ENCODE data around the gene FAM186B. TPM values are rescaled to one million over a fixed set of nuclear protein-coding genes. Genes with fewer than 3 reads are reported as not detected.

FAM186B gene
- total RNA-seq, 1 donor from 2014 or later = not detected

DNA sequence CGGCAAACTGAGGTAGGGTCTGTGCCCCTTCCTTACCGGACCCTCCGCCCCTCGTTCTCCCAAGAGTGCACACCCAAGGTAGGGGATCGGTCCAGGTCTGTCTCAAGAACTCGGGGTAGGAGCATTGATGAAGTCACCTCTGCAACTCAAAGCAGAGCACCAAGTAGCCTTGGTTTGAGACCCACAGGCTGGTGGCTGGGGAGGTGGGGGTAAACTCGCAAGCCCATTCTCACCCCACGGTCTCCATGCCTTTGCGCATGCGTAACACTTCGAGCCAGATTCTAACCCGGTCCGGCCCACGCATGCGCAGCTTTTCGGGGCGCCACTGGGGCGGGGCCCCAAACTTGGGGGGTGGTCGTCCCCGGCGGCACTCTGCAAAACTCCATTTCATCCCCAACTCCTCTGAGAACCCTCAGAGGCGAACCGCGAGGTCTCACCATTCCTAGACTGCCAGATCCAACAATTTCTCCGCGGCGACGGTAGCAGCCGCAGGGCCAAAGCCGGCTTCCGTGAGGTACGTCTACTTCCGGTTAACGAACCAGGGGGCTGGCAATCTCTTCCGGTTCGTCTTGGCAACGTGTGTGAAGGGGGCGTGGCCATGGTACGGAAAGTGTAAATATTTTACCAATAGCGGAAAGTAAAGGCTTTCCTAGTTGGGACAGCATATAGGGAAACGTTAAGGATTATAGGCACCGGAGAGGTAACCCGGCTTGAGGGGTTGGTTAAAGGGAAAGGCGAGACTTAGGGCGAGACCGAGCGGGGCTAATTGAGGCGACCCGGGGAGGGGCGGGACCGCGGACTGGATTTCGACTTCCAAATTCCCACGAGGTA is 37.6 kb downstream of the FAM186B start, which contains the start of gene MCRS1:
Gene MCRS1 (minus strand): TSS at position 532 of the 831 bp plus-strand sequence. CDS start 1,411 bp downstream, outside the sequence.
- peak; percentile 54 for DNase-seq

DNA sequence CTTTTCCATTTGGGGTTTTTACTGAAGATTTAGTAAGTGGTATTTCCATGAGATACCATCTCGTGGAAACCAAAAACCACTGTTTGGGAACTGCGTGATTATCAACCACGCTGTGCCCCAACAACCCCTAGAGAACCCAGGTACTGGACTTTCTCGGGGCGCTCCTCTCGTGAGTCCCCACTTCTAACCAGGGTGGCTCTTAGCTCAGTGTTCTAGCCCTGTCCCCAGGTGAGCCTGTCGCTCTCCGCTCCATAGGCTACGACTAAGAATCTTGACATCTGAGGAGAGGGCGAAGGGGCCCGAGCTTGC is 38.2 kb downstream of the FAM186B start:
- no peak for DNase-seq

DNA sequence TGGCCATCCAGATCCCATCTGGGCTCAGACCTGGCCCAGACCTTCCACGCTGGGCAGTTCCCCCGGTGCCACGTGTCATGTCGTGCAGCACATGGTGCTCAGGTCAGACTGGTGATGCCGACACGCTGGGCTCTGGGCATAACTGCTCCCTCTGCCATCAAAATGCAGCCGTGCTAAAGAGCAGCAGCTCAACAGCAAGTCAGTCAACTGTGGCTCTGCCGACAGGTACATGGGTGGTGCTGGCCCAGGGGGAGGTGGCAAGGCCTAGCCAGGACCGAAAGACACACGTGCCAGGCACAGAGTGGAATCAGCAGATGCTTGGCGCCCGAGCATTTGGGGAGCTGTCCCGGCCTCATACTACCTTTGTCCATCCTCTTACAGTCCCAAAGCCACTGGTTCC is 39.1 kb downstream of the FAM186B start:
- DNase-seq = no peak

DNA sequence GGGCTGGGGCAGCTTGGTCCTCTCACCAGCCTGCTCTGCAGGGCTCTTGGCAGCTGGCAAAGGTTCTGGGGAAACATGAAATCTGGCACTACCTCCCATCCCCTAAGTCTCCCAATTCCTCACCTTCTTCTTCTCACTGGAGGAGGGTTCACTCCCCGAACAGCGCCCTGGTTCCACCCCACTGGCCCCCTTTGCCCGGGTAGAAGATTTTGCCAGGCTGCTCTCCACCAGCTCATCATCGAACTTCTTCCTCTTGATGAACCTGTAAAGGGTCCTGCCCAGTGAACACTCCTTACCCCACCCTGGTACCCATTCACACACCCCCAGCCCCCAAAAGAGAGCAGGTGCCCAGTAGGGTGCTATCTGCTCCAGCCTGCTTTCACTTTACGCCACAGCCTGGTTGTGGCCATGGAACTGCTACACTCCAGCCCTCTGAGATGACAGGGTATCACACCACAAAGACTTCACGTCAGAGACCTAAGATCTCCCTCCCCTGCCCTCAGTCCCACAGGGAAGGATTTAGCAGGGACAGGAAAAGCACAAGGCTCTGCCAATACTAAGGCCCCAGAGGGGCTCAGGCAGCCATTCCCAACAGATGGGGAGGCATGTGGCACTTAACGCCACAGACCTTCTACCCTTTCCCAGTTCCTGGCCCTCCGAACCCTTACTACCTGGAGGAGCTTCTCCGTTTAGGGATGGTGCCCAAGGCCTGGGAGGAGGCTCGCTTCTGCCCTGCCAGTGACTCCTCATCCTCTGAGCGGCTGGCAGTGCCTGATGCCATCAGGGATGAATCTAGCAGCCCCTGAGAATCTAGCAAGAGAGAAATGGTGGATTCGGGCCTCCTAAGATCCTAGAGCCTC is 39.8 kb downstream of the FAM186B start:
- DNase-seq = no peak

DNA sequence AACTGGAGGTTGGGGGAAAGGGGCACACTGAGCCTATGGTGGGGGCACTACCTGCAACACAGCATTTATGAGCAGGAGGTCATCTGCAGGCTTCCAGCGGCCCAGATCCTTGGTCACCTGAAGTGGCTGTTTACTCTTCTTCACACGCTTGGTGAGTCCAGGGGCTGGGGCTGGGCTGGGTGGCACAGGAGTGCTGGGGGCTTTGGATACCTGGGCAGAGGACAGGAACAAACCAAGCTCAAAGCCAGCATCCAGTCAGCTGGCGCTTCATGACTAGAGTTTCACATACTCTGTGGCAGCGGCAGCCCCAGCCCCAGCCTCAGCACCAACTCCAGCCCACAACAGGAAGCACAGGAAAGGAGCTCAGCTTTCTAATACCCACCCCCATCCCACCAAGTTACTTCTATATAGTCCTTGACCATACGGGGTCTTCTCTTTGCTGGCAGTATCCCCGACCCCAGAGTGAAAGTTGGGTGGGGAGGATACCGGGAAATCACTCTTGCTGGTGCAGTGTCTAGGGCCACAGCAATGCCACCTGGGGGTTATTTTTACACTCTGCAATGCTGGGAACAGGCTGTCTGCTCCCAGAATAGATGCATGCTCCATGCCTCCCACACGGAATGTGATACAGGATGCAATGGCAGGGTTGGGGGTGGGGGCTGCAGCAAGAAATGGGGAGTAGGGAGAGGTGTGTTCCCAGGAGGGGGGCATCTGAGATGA is 40.6 kb downstream of the FAM186B start:
- peak; percentile 70 for DNase-seq

DNA sequence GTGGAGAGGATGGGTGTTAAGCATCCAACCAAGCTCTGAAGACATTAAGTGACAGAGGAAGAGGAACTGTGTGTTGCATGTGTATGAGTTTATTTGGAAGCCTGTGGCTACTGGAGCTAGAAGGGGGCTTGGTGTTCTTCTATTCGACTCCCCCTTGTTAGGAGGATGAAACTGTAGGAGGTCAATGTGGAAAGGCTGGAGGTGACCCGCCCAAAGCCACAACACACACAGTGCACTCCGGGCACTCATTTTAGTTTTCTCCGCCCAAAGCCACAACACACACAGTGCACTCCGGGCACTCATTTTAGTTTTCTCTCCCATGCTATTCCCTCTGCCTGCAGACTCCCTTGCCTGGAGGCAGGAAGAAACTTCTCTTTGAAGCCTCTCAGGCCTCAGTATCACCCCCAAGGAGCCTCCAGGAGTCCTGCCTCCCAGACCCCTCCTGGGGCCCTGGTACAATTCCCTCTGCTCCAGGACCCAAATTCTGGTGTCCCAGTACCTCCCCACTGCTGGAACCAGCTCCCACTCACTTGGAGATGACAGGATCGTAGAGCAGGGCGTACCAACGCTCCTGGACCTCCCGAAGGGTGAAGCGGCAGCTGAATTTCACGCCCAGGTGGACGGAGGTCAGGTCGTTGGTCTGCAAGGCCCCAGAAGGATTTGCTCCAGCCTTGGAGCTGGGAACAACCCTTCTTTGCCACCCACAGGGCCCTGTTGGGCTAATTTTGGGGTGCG is 41.3 kb downstream of the FAM186B start:
- no peak for DNase-seq

DNA sequence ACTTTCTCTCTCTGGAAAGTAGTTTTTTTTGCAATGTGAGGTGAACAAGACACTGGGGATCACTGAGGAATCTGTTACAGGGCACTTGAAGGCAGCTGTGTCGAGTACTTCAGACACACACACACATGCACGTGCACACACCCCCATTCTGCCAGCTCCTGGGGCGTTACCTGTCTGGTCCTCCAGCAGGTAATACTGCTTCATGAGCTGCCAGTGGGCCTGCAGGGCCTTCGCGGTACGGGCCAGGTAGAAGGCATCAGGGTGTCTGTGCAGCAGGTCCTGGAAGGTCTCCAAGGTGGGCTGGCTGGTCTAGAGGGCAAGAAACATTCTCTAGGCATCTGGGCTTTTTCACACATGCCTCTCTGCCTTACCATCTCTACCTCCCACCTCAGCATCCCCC is 42.6 kb downstream of the FAM186B start:
- no peak for DNase-seq

DNA sequence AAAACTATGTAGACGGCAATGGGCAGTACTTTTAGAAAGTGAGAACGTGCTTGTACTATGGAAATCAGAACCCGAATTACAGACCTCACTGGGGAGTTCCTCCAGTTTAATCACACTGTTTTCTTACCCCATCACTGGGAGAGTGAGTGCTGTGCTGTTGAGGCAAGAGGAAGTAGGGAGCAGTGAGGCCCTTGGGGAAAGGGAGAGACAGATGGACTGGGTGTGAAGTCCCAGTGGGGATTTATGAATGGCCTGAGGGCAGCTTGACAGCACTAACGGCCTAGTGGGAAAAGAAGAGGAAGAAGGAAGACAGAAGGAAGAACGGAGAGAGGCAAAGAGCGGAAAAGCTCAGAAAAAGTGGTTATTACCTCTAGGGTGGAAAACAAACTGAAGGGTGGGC is 43.2 kb downstream of the FAM186B start:
- no peak for DNase-seq

DNA sequence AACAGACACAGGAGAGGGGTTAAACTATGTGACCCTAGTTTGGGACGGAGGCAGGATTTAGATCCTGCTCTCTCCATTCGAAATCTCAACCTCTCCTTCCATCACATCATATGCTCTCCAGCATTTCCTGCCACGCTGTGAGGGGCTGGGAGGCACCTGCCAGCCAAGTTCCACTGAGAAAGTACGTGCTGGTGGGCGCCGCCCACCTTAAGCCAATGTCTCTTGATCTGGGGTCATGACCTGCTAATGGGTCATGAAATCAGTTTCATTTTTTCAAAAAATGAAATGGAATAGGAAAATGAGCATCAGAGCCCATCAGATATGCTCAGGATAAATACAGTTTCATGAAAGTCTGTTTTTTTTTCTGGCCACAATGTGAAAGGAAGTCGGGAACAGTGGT is 44.7 kb downstream of the FAM186B start:
- DNase-seq = no peak

DNA sequence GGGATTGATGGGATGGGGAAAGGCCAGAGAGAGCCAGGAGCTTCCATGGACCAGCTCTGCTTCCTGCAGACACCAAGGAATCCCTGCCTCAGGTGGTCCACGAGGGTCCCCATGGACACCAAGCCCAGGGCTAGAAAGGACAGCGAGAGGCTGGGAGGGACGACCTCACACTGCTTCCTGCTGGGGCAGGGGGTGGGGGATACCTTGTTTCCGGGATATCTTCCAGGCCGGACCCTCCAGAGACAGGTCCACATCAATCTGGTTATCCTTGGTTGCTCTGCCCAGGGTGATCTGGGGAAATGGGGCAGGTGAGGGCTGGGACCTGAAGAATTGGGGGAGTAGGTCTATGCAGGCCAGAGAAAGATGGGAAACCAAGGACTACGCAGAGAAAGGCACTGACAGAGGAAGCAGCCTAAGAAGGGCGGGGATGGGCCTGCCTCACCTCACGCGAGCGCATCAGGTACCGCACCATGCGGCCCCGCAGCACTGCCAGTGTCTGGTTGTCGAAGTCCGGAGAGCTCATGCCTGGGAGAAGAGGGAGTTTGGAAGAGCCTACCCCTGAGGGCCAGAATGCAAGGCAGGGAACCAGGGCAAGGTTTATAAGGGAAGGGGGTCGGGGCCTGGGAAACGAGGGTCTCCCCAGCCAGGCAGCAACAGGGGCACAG is 46.3 kb downstream of the FAM186B start:
- DNase-seq = no peak

DNA sequence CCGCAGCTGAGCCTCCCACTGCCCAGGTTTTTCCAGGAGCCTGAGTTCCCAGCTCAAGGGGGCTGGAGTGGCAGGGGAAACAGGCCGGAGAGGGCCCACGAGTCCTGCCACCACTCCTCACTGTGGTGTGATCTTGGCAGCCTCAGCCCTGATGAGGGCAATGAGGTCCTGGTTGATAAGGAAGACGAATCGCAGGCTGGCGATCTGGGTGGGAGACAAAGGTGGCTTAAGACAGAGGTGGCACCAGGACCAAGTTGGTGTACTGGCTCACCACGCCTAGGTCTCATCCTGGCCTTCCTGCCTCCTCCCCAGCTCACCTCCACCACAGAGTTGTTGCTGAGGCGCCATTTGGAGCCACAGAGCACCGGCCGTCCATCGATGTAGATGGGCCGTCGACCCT is 46.9 kb downstream of the FAM186B start:
- no peak for DNase-seq

DNA sequence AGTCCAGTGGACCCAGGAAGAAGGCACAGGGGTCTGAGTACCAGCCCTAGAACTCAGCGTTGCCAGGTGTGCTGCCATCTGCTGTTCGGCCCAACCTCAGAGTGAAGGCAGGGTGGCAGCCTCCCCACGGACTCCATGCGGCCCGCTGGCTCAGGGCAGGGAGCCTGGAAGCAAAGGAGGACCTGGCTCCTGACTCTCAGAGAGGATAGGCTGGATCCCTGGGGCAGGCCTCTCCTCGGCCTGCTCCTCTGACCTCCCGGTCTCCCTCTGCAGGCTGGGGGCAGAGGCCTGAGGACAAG is 47.6 kb downstream of the FAM186B start:
- no peak for DNase-seq

DNA sequence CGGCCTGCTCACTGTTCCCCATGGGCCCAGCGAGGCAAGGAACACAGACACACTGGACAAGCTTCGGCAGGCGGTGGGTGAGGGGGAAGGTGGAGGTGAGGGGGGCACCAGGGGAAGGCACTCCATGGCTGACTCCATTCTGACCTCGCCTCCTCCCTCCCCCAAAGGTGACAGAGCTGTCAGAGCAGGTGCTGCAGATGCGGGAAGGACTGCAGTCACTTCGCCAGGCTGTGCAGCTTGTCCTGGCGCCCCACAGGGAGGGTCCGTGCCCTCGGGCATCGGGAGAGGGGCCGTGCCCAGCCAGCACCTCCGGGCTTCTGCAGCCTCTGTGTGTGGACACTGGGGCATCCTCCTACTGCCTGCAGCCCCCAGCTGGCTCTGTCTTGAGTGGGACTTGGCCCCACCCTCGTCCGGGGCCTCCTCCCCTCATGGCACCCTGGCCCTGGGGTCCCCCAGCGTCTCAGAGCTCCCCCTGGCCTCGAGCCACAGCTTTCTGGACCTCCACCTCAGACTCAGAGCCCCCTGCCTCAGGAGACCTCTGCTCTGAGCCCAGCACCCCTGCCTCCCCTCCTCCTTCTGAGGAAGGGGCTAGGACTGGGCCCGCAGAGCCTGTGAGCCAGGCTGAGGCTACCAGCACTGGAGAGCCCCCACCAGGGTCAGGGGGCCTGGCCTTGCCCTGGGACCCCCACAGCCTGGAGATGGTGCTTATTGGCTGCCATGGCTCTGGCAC is 48.1 kb downstream of the FAM186B start:
- no peak for DNase-seq

DNA sequence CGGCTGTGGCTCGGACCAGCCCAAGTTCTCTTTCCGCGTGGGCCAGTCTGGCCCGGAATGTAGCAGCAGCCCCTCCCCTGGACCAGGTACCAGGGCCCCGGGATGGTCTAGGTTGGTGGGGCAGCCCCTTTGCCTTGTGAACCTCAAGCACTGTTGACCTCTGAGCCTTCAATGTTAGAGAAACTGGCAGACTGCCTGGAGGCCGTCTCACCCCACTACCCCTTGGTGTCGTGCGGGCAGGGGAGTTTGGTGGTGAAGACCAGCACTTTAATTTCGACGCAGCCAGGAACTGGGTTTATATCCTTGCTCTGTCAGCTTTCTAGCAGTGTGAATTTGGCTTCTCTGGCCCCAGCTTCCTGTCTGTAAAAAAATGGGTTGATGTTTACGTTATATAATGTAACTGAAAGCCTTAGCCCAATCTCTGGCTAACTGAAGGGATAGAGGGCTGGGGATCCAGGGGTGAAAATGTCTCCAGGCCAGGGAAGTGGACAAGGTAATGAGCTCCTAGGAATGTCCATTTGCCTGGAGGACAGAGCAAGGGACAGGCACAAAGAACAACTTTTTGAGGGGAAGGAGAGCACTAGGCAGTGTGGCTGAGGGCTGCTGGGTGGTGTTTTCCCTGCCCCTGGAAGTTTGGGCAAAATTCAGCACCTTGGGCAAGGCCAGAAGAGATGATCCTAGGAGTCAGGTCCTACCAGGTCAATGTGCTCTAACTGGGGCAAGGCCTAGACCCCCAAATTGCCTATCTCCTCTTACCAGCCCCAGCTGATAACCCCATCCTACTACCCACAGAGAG is 48.9 kb downstream of the FAM186B start:
- DNase-seq = no peak

DNA sequence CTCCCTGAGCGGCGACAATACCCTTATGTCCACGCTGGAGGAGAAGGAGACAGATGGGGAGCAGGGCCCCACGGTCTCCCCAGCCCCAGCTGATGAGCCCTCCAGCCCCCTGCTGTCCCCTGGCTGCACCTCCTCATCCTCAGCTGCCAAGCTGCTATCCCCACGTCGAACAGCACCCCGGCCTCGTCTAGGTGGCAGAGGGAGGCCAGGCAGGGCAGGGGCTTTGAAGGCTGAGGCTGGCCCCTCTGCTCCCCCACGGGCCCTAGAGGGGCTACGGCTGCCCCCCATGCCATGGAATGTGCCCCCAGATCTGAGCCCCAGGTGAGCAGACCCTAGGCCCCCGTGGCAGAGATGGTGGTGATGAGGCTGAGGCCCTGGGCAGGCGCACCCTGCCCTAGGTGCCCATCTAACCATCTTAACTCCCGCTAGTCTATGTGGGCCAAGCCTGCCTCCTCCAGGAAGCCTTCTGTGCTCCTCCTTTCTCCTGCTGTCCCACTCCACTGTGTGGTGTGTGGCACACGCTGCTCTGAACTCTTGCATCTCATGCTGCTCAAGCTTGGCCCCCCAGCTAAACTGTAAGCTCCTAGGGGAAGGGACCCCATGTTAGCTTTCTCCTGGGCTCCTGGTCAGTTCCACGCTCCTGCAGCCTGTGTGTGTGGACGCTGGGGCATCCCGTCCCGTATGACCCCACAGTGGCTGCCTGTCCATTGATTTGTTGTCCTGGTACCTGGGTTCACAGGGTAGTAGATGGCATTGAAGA is 49.6 kb downstream of the FAM186B start:
- no peak for DNase-seq

DNA sequence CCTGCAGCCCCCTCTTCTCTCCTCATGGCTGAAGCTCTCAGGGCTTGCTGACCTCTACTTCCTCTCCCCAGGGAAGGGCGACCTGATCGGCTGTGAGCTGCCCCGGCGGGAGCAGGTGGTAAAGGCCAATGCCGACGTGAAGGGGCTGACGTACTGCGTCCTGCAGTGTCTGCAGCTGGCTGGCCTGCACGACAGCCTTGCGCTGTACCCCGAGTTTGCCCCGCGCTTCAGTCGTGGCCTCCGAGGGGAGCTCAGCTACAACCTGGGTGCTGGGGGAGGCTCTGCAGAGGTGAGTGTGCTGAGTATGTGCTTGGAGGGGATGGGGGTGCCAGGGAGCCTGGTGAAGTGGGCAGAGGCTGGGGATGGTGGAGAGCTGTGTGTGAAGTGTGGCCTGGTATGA is 51.2 kb downstream of the FAM186B start:
- no peak for DNase-seq

DNA sequence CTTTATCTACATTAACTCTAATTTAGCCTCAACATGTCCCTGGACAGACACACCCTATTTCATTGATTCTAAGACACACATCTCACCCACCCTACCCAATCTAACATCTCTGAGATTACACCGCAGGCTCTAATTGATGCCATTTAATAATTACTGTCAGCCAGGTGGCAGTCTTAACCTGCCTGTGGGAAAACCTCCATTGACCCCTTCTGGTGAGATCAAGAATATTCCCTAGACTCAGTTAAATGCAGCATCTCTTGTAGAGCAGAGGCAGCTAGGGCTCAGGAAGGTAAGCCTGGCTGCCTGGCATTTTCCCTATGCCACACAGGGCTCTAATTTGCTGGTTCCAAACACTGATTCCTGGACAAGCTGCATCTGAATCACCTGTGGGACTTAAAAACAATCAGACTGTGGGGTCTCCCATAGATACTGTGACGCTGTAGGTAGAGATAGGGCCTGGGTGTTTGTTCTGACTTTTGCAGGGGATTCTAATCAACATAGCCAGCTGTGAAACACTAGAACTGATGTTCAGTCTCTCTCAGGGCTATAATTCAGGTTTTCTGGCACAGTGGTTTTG is 51.8 kb downstream of the FAM186B start:
- DNase-seq = no peak

DNA sequence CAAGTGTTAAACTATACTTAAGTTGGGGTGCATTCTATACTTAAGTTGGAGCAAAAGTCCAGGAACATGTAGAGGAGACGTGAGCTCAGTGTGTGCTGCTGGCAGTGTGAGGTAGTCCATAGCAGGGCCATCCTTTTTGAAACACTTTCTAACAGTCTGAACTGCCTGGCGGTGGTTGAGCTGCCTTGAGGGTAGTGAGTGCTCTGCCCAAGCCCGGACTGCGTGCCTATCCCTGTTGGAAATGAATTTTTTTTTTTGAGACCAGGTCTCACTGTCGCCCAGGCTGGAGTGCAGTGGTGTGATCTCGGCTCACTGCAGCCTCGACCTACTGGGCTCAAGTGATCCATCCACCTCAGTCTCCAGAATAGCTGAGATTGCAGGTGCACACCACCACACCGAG is 52.5 kb downstream of the FAM186B start:
- no peak for DNase-seq

DNA sequence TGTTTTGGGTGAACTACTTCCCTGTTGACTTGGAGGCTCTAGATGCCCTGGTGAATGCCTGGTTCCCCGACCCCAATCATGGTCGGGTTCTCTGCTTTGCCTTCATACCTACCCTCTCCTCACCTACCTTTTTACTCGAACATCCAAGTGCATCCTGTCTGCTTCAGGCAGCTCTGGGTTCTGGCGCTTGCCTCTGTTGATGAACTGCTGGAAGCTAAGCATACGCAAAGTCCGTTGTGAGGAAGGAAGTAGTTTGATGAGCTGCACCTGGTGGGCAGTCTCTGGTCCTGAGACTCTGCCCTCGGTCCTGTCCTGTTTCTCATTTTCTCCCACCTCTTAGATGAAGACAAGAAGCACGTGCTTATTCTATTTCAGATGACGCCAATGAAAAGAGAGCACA is 53.0 kb downstream of the FAM186B start:
- DNase-seq = no peak
